GM11168 (cell line): ENCODE measurements around the gene CA10.

Experiments
- in situ Hi-C: fragments of 300-500 bp; cut with MboI; formaldehyde crosslinking; loops from one replicate; pipeline ENCODE4 v1.12.0; 2022; ENCODE audit warnings: low sequenced_read_pairs; ENCODE audit not compliant: unreplicated experiment

Gene CA10

GRCh38 chr17:51703361-51704341 is 454.9 kb downstream of the CA10 start:
- in situ Hi-C loops = no loop called here

GRCh38 chr17:51702963-51703360 is 455.6 kb downstream of the CA10 start:
- in situ Hi-C loops = no loop called here

GRCh38 chr17:51701501-51701900 is 457.0 kb downstream of the CA10 start:
- in situ Hi-C loops = no loop called here

- in situ Hi-C loops = no loop called here
These were observed 458.3 kb downstream of the CA10 start for GRCh38 chr17:51700011-51700760.

GRCh38 chr17:51699303-51699702 is 459.2 kb downstream of the CA10 start:
- in situ Hi-C loops = no loop called here

GRCh38 chr17:51692917-51693316 is 465.6 kb downstream of the CA10 start:
- in situ Hi-C loops = no loop called here

- in situ Hi-C loops = no loop called here
These were observed 470.6 kb downstream of the CA10 start for GRCh38 chr17:51687887-51688286.

- in situ Hi-C loops = no loop called here
These were observed 473.1 kb downstream of the CA10 start for GRCh38 chr17:51685287-51685909.

GRCh38 chr17:51684214-51684613 is 474.3 kb downstream of the CA10 start:
- in situ Hi-C loops = no loop called here

GRCh38 chr17:51683291-51683690 is 475.2 kb downstream of the CA10 start:
- in situ Hi-C loops = no loop called here

- in situ Hi-C loops = no loop called here
These were observed 476.4 kb downstream of the CA10 start for GRCh38 chr17:51682115-51682514.

GRCh38 chr17:51677875-51678274 is 480.6 kb downstream of the CA10 start:
- in situ Hi-C loops = no loop called here

GRCh38 chr17:51676691-51677487 is 481.6 kb downstream of the CA10 start:
- in situ Hi-C loops = no loop called here

- in situ Hi-C loops = no loop called here
These were observed 483.8 kb downstream of the CA10 start for GRCh38 chr17:51674579-51675255.

- in situ Hi-C loops = no loop called here
These were observed 485.4 kb downstream of the CA10 start for GRCh38 chr17:51673070-51673469.

- in situ Hi-C loops = no loop called here
These were observed 486.4 kb downstream of the CA10 start for GRCh38 chr17:51672065-51672464.

- in situ Hi-C loops = no loop called here
These were observed 487.6 kb downstream of the CA10 start for GRCh38 chr17:51670899-51671298.

- in situ Hi-C loops = no loop called here
These were observed 489.6 kb downstream of the CA10 start for GRCh38 chr17:51668963-51669246.

GRCh38 chr17:51668155-51668962 is 490.2 kb downstream of the CA10 start:
- in situ Hi-C loops = no loop called here
